ENCODE data around the gene DOCK8.

- TF ChIP-seq POLR2A (IDR thresholded peaks at IDR 0.05) = no peak
- TF ChIP-seq, protein P1, sequence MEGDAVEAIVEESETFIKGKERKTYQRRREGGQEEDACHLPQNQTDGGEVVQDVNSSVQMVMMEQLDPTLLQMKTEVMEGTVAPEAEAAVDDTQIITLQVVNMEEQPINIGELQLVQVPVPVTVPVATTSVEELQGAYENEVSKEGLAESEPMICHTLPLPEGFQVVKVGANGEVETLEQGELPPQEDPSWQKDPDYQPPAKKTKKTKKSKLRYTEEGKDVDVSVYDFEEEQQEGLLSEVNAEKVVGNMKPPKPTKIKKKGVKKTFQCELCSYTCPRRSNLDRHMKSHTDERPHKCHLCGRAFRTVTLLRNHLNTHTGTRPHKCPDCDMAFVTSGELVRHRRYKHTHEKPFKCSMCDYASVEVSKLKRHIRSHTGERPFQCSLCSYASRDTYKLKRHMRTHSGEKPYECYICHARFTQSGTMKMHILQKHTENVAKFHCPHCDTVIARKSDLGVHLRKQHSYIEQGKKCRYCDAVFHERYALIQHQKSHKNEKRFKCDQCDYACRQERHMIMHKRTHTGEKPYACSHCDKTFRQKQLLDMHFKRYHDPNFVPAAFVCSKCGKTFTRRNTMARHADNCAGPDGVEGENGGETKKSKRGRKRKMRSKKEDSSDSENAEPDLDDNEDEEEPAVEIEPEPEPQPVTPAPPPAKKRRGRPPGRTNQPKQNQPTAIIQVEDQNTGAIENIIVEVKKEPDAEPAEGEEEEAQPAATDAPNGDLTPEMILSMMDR (IDR thresholded peaks at IDR 0.05) = no peak
- TF ChIP-seq EP300 (IDR thresholded peaks at IDR 0.05) = no peak
Measured at GRCh38 chr9:366620-367019, 152.0 kb downstream of the DOCK8 start.
